Lower leg skin (tissue), 4 donors: ENCODE measurements around the gene APBA2. TPM values are rescaled to one million over a fixed set of nuclear protein-coding genes. Genes with fewer than 3 reads are reported as not detected.

Experiments used
- DNase-seq, 2 donors: peaks; one replicate each; pipeline ENCODE4 v3.0.0-alpha.2; 2019; ENCODE audit warnings: low spot score in 2 of 2
- H3K4me3 ChIP-seq: fragments of 200-600 bp; sonication (generic); 2 replicates; pipeline ENCODE4 v1.5.1; 2017; ENCODE audit warnings: mild to moderate bottlenecking, low read depth; ENCODE audit not compliant: poor library complexity, severe bottlenecking
- POLR2A ChIP-seq, 2 donors: fragments of 450-650 bp; IDR thresholded peaks; one replicate each; pipeline ENCODE4 v1.6.1; 2016 to 2017; ENCODE audit warnings: antibody characterized with exemption in 2 of 2, mild to moderate bottlenecking in 1 of 2, moderate library complexity in 1 of 2
- WGBS, 2 donors: methylation state at CpG; one replicate each; pipeline ENCODE4 v1.1.5; 2018; 5-methylcytosine and 5-hydroxymethylcytosine counted together
- intact Hi-C: fragments of 100-400 bp; cut with DNase I; formaldehyde crosslinking; loops from one replicate; pipeline ENCODE4 v1.15.0; 2023; ENCODE audit warnings: low total_unique reads
- total RNA-seq, 4 donors: library from RNA; depleted of rRNA; stranded (reverse); fragments of >200 nt; gene quantifications; one replicate each; pipeline ENCODE4 v1.1.0, GENCODE V29; 2016
- TF ChIP-seq, protein P1 (sequence below), 3 donors: fragments of 450-650 bp; IDR thresholded peaks; one replicate each; pipeline ENCODE4 v1.5.1; 2016; ENCODE audit warnings: antibody characterized with exemption in 3 of 3, mild to moderate bottlenecking in 3 of 3, moderate library complexity in 2 of 3

Gene APBA2
- total RNA-seq, 4 donors from 2014 or later = 0.80 to 1.9 (median 1.6) TPM

DNA sequence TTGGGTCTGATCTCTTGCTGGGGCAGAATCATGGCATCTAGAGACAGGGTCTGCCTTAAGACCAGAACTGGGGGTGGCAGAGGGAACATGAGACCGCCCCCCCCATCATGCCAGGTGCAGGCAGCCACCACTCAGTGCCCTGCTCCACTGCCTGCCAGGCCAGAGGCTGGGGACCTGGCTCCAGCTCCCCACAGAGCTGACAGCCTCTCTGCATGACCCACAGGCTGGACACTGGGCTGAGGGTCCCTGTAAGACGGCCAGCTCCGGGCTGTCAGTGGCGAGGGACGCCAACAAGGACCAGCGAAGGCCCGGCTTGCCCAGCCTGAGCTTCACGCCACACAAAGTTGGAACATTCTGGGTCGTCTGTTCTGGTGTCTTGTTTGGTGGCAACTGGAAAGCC is 238.2 kb downstream of the APBA2 start:
- DNase-seq = no peak
- TF ChIP-seq, protein P1, sequence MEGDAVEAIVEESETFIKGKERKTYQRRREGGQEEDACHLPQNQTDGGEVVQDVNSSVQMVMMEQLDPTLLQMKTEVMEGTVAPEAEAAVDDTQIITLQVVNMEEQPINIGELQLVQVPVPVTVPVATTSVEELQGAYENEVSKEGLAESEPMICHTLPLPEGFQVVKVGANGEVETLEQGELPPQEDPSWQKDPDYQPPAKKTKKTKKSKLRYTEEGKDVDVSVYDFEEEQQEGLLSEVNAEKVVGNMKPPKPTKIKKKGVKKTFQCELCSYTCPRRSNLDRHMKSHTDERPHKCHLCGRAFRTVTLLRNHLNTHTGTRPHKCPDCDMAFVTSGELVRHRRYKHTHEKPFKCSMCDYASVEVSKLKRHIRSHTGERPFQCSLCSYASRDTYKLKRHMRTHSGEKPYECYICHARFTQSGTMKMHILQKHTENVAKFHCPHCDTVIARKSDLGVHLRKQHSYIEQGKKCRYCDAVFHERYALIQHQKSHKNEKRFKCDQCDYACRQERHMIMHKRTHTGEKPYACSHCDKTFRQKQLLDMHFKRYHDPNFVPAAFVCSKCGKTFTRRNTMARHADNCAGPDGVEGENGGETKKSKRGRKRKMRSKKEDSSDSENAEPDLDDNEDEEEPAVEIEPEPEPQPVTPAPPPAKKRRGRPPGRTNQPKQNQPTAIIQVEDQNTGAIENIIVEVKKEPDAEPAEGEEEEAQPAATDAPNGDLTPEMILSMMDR (IDR thresholded peaks at IDR 0.05) = no peak
- no peak for TF ChIP-seq POLR2A (IDR thresholded peaks at IDR 0.05)
- no peak overlapping the region for H3K4me3 ChIP-seq
- intact Hi-C loops = no loop called here
- 88 to 90% methylated on average over 9 of the region's 9 CpGs for WGBS, 2 donors

DNA sequence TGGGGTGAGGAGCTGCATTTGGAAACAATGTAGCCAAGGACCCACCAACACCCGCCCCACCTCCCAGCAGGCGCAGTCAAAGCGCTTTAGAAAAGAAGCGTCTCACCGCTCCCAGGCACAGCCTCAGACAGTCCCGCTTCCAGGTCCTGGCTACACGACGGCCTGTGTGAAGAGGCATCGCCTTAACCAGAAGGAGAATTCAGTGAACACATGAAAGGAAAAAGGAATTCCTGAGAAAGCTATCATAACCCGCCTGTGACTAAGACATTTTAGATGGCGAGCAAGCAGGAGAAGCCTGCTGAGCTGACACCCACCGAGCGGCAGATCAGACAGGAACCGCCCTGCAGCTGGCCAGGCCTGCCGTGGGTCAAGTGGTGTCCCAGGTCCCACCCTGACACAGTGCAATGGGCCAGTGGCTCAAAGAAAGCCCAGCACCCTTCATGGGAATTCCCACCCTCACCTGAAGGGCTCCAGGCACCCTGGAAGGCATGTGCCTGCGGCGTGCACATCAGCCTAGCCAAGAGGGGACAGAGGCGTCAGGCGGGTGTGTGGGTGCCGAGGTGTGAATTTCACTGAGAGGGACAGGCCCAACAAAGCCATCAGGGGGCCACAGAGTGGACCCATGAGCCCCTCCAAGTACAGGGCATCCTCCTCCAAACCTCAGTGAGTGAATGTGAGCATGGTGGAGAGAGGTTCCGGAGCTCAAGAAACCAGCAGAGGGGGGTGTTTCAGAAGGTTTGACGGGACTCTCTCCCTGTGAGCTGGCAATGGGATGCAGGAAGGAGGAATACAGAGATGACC is 239.0 kb downstream of the APBA2 start:
- 69 to 70% methylated on average over 22 of the region's 22 CpGs for WGBS, 2 donors
- intact Hi-C loops = no loop called here
- no peak overlapping the region for H3K4me3 ChIP-seq
- TF ChIP-seq, protein P1 (IDR thresholded peaks at IDR 0.05) = no peak
- TF ChIP-seq POLR2A (IDR thresholded peaks at IDR 0.05) = no peak
- DNase-seq = no peak

DNA sequence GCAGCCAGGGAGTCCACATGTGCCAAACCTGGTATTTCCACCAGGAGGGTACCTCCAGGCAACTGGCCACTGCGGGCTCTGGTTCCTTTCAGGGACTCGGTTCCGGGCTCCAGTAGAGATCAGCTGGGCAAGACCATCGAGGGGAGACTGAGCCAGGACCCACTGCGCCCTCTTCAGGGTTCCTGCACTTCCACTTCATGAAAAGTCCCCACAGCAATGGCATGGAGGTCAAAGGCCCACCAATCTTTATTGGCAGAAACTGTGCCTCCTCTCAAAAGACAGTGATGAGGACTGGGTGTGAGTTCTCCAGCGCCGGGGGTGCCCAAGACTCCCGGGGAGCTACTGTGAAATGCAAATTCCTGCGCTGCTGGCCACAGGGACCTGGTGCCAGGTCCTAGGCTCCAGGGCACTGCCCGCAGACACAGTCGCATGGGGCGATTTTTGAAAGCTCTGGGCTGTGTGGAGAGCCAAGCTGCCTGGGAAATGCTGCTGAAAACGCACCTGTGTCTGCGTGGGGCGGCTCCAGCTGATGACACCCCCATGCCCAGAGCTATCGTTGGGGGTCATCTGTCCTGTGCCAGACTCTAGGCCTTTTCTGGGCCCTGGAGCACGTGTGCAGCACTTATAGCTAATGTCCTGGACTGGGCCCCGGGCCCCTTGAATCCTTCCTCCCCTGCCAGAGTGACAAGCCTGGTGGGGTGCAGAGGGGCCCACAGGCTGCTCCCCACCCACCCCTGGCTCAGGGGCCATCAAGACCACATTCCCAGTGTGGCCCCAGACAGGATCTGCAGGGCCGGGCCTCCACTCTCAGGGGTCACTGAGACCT is 239.8 kb downstream of the APBA2 start:
- H3K4me3 ChIP-seq = no peak overlapping the region
- no peak for DNase-seq
- 88 to 91% methylated on average over 11 to 15 of the region's 19 CpGs for WGBS, 2 donors
- intact Hi-C loops = no loop called here
- TF ChIP-seq, protein P1 (IDR thresholded peaks at IDR 0.05) = no peak
- no peak for TF ChIP-seq POLR2A (IDR thresholded peaks at IDR 0.05)

DNA sequence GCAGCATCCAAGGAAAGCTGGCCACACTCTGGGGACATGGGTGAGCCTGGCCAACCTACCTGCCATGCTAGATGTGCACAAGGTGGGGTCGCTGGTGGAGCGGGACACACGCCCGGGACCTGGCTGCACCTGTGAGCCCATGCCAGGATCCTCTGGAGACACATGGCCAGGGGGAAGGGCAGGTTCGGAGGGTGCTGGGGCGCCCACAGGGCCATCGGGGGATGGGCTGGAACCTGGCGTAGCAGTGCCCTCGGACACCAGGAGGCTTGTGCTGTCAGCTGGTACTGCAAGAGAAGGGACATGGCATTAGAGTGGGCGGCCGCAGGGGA is 240.4 kb downstream of the APBA2 start:
- DNase-seq = no peak
- intact Hi-C loops = no loop called here
- H3K4me3 ChIP-seq = no peak overlapping the region
- 80 to 84% methylated on average over 11 of the region's 11 CpGs for WGBS, 2 donors
- TF ChIP-seq, protein P1 (IDR thresholded peaks at IDR 0.05) = no peak
- TF ChIP-seq POLR2A (IDR thresholded peaks at IDR 0.05) = no peak

DNA sequence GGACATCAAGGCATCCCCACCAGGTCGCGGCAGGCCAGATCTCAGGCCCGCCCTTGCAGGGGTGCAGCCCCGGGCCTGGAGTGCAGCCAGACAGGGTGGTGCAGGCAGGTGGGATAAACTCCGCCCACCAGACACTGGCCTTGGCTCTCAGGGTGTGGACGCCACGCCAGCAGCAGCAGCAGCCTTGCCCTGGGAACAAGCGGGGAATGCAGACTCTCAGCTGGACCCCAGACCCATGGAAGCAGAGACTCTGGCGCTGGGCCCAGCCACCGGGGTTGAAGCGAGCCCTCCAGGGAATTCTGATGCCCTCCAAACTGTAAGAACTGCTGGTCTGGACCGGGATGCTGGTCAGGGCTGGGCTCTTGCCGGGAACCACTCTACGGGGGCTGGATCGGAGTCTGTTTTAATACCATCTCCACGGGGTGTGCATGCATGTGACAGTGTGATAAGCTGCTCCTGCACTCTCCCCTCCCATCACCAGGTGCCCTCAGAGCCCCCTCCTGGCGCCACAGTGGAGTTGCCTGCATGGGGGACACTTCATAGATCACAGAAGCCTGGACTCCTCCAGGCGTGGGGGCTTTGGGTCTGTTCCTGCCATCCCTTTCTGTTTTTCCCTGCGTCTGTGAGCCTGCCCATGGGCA is 241.2 kb downstream of the APBA2 start:
- intact Hi-C loops = no loop called here
- H3K4me3 ChIP-seq = no peak overlapping the region
- WGBS, 2 donors = 63 to 74% methylated on average over 18 to 19 of the region's 19 CpGs
- TF ChIP-seq, protein P1 (IDR thresholded peaks at IDR 0.05) = no peak
- TF ChIP-seq POLR2A (IDR thresholded peaks at IDR 0.05) = no peak
- no peak for DNase-seq
